CD4-positive, alpha-beta memory T cell (primary cell): ENCODE measurements around the gene EFHC2. TPM values are rescaled to one million over a fixed set of nuclear protein-coding genes. Genes with fewer than 3 reads are reported as not detected.

Experiments
- CTCF ChIA-PET: fragments of 350-600 bp; sonication (Branson Sonifier 250); formaldehyde crosslinking; loops from one replicate; lab custom pipeline; 2021; ENCODE audit warnings: inconsistent platforms; ENCODE audit not compliant: partially characterized antibody; lab: Charles Lee
- POLR2A ChIA-PET: fragments of 350-600 bp; sonication (Branson Sonifier 250); formaldehyde crosslinking; loops from one replicate; lab custom pipeline; 2021; ENCODE audit not compliant: partially characterized antibody; lab: Charles Lee
- DNase-seq, 5 donors: peaks; one replicate each; pipeline versions ENCODE4 v3.0.0 to v3.0.0-alpha.2; 2020 to 2022; ENCODE audit warnings: mixed read lengths in 1 of 5
- H3K27ac ChIP-seq: one replicate; pipeline ENCODE4 v1.7.0; 2013; ENCODE audit warnings: low read depth, low read length
- H3K27me3 ChIP-seq: 2 replicates; pipeline ENCODE4 v1.7.0; 2013; ENCODE audit warnings: mild to moderate bottlenecking, low read length, moderate library complexity; ENCODE audit not compliant: insufficient read depth
- H3K36me3 ChIP-seq: 2 replicates; pipeline ENCODE4 v1.7.0; 2013; ENCODE audit warnings: mild to moderate bottlenecking, low read length, moderate library complexity; ENCODE audit not compliant: insufficient read depth
- H3K4me1 ChIP-seq: 2 replicates; pipeline ENCODE4 v1.7.0; 2013; ENCODE audit warnings: mild to moderate bottlenecking, low read length, moderate library complexity; ENCODE audit not compliant: insufficient read depth
- H3K4me3 ChIP-seq, 2 donors: one replicate each; pipeline ENCODE4 v1.7.0; 2013; ENCODE audit warnings: low read length in 2 of 2, mild to moderate bottlenecking in 1 of 2
- H3K9me3 ChIP-seq, 2 donors: one replicate each; pipeline ENCODE4 v1.7.0; 2013; ENCODE audit warnings: low read length in 2 of 2, control low read depth in 1 of 2; ENCODE audit not compliant: control insufficient read depth in 1 of 2
- H3K27ac Mint-ChIP-seq, 7 donors: one replicate each; pipeline ENCODE4 v1.8.0; 2020 to 2021; ENCODE audit warnings: mixed read lengths in 7 of 7, mild to moderate bottlenecking in 6 of 7, inconsistent platforms in 3 of 7, moderate library complexity in 3 of 7
- H3K27me3 Mint-ChIP-seq, 2 donors: one replicate each; pipeline ENCODE4 v1.8.0; 2020 to 2021; ENCODE audit warnings: mixed read lengths in 2 of 2
- H3K36me3 Mint-ChIP-seq, 2 donors: one replicate each; pipeline ENCODE4 v1.8.0; 2020 to 2021; ENCODE audit warnings: mixed read lengths in 2 of 2, inconsistent platforms in 1 of 2, mild to moderate bottlenecking in 1 of 2
- H3K4me1 Mint-ChIP-seq, 4 donors: one replicate each; pipeline ENCODE4 v1.8.0; 2020 to 2021; ENCODE audit warnings: mixed read lengths in 4 of 4, mild to moderate bottlenecking in 1 of 4
- H3K4me3 Mint-ChIP-seq, 8 donors: one replicate each; pipeline ENCODE4 v1.8.0; 2020 to 2021; ENCODE audit warnings: mixed read lengths in 8 of 8, mild to moderate bottlenecking in 7 of 8, moderate library complexity in 6 of 8, inconsistent platforms in 3 of 8
- H3K9me3 Mint-ChIP-seq, 8 donors: one replicate each; pipeline ENCODE4 v1.8.0; 2020 to 2021; ENCODE audit warnings: mixed read lengths in 8 of 8, mild to moderate bottlenecking in 5 of 8, inconsistent platforms in 3 of 8, moderate library complexity in 1 of 8
- intact Hi-C: fragments of 100-400 bp; cut with micrococcal nuclease; formaldehyde crosslinking; loops from one replicate; pipeline ENCODE4 v1.15.1; 2023
- polyA plus RNA-seq, 2 donors: library from polyadenylated mRNA; unstranded; fragments of 300-500 nt; fragmentation: Illumina TruSeq; gene quantifications; one replicate each; pipeline ENCODE4 v1.2.3, GENCODE V29; 2021
- total RNA-seq, 2 experiments: library from RNA; stranded (reverse); gene quantifications; one replicate each; pipeline ENCODE4 v1.2.3, GENCODE V29; 2021

Gene EFHC2
- total and polyA plus RNA-seq, 4 experiments from 2014 or later = 0.94 to 6.3 (median 3.5) TPM

DNA sequence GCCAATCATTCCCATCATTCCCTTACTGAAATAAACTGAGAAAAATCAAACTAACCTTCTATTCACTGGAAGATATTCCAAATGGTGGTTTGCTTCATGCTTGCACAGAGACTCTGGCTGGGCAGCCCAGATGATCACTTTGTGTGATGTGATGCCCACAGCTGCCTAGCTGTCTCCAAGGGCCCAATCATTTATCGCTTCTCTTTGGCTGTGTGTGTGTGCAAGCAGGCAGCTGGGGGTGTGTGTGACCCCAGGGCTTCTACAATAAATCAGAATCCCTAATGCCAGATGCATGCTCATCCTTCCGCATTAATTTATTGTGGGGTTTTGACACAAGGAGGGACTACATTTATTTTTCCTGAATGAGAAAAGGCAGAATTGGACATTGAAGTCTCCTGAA is 230.1 kb downstream of the EFHC2 start:
- peaks cover 0 to 8% (median 0%) of the 10 kb centered on the region in 8 donors for H3K9me3 Mint-ChIP-seq
- CTCF ChIA-PET = no interaction called here
- intact Hi-C loops = no loop called here

DNA sequence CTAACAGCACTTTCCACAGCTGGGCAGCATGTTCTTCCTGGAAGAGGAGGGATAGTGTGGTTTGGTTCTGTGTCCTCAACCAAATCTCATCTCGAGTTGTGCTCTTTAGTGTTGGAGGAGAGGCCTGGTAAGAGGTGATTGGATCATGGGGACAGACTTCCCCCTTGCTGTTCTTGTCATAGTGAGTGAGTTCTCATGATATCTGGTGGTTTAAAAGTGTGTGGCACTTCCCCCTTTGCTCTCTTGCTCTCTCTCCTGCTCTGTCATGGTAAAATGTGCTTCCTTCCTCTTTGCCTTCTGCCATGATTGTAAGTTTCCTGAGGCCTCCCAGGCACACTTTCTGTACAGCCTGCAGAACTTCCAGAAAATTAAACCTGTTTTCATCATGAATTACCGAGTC is 236.6 kb downstream of the EFHC2 start:
- H3K36me3 Mint-ChIP-seq = no peaks in the 10 kb centered on the region
- ChIA-PET CTCF (no interaction called here), POLR2A (no interaction called here)
- no peak overlapping the region for H3K27ac Mint-ChIP-seq
- H3K9me3 Mint-ChIP-seq = peaks cover 0 to 28% (median 9%) of the 10 kb centered on the region in 8 donors
- intact Hi-C loops = no loop called here
- H3K27me3 ChIP-seq = no peaks in the 10 kb centered on the region
- no peak overlapping the region for H3K4me3 Mint-ChIP-seq
- no peaks in the 10 kb centered on the region for H3K36me3 ChIP-seq
- no peaks in the 10 kb centered on the region for H3K27me3 Mint-ChIP-seq
- H3K4me1 Mint-ChIP-seq = no peaks in the 10 kb centered on the region
- H3K27ac ChIP-seq = no peak overlapping the region
- no peak overlapping the region for H3K4me3 ChIP-seq
- no peak for DNase-seq
- H3K9me3 ChIP-seq = no peaks in the 10 kb centered on the region
- no peaks in the 10 kb centered on the region for H3K4me1 ChIP-seq

More for the DNA sequence above, 230.1 kb downstream of the EFHC2 start:
- Mint-ChIP-seq H3K27ac (no peak overlapping the region), H3K27me3 (no peaks in the 10 kb centered on the region), H3K4me1 (no peaks in the 10 kb centered on the region), H3K36me3 (no peaks in the 10 kb centered on the region), H3K4me3 (no peak overlapping the region)
- H3K27ac ChIP-seq = no peak overlapping the region
- H3K27me3 ChIP-seq = no peaks in the 10 kb centered on the region
- H3K4me1 ChIP-seq = no peaks in the 10 kb centered on the region
- POLR2A ChIA-PET = no interaction called here
- DNase-seq = no peak
- H3K36me3 ChIP-seq = no peaks in the 10 kb centered on the region
- H3K9me3 ChIP-seq = no peaks in the 10 kb centered on the region
- no peak overlapping the region for H3K4me3 ChIP-seq

DNA sequence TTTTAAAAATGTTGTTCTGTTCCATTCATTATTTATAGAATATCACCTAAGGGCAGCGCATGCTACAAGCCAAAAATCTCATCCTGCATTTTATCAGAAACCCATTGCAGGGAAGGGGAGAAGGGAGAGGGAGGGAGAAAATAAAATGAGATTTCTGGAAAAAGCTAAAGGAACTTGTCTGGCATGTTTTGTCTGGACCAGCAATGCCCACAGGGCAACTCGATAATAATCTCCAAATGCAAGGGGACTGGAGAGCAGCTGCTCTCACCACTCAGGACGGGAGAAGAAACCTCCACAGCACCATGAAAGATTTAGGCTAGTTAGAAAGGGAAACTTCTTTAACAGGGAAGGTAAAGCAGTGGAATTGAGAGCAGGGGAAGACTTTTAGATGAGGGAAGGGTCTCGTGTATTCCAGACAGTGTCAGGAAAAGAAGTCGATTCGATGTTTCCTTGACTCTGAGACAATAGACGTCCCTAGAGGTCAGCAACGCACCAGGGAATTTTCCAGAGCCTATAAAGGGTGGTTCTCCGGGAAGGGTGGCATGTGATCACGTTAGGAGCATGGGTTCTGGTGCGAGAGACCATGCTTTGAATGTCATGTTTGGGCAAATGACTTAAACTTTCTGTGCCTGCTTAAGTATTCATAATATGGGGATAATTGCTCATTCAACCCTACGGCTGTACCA is 238.1 kb downstream of the EFHC2 start:
- H3K27ac ChIP-seq = no peak overlapping the region
- H3K9me3 ChIP-seq = no peaks in the 10 kb centered on the region
- intact Hi-C loops = no loop called here
- no peaks in the 10 kb centered on the region for H3K27me3 Mint-ChIP-seq
- H3K9me3 Mint-ChIP-seq = peaks cover 0 to 28% (median 9%) of the 10 kb centered on the region in 8 donors
- no peaks in the 10 kb centered on the region for H3K27me3 ChIP-seq
- H3K4me1 ChIP-seq = no peaks in the 10 kb centered on the region
- H3K27ac Mint-ChIP-seq = no peak overlapping the region
- ChIA-PET POLR2A (no interaction called here), CTCF (no interaction called here)
- H3K4me1 Mint-ChIP-seq = no peaks in the 10 kb centered on the region
- no peaks in the 10 kb centered on the region for H3K36me3 ChIP-seq
- no peak for DNase-seq
- no peak overlapping the region for H3K4me3 Mint-ChIP-seq
- H3K4me3 ChIP-seq = no peak overlapping the region
- no peaks in the 10 kb centered on the region for H3K36me3 Mint-ChIP-seq

DNA sequence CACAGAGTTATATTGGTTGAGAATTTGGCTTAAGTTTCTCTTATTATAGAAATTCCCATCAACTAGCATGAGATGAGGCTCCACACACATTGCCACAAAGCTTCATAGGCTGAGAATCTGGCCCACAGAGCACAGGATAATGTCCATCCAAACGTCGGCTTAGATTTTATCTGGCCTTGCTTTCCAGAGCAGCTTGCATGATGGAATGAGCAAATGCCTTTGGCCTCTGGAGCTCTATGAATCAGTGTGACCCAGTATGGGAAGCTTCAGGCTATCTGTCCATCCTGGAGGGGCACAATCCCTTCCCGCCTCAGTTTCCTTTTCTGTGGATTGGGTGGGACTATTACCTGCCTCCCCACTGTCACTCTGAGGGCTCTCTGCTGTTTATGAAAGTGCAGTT is 238.8 kb downstream of the EFHC2 start:
- CTCF ChIA-PET = no interaction called here
- peaks cover 0 to 2% of the 10 kb centered on the region in 2 donors for H3K27me3 Mint-ChIP-seq
- H3K27ac ChIP-seq = no peak overlapping the region
- no peaks in the 10 kb centered on the region for H3K36me3 Mint-ChIP-seq
- H3K4me3 ChIP-seq = no peak overlapping the region
- no peak overlapping the region for H3K27ac Mint-ChIP-seq
- POLR2A ChIA-PET = no interaction called here
- no peaks in the 10 kb centered on the region for H3K36me3 ChIP-seq
- H3K9me3 ChIP-seq = no peaks in the 10 kb centered on the region
- no peaks in the 10 kb centered on the region for H3K4me1 Mint-ChIP-seq
- DNase-seq = no peak
- peaks cover 0 to 25% (median 7%) of the 10 kb centered on the region in 8 donors for H3K9me3 Mint-ChIP-seq
- H3K4me1 ChIP-seq = no peaks in the 10 kb centered on the region
- H3K27me3 ChIP-seq = no peaks in the 10 kb centered on the region
- no peak overlapping the region for H3K4me3 Mint-ChIP-seq
- intact Hi-C loops = no loop called here

DNA sequence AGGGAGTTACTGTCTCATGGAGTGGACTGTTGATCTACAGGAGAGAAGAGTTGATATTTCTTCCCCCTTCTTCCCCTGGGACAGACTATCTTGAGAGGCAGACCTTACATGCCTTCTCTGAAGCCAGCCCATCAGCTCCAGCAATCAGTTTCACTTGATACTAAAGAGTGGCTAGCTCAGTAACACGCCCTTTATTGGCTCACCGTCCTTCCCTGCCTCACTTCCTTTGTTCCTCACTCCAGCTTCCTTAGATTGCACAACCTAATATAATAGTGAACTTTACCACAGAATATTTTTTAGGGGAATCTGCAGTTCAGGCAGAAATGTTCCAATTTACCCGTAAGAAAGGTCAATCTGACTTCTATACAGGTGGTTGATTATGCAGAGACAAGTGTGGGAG is 242.2 kb downstream of the EFHC2 start:
- Histone ChIP-seq H3K27ac (no peak overlapping the region), H3K9me3 (no peaks in the 10 kb centered on the region), H3K36me3 (no peaks in the 10 kb centered on the region), H3K4me1 (no peaks in the 10 kb centered on the region), H3K4me3 (no peak overlapping the region), H3K27me3 (no peaks in the 10 kb centered on the region)
- intact Hi-C loops = no loop called here
- Mint-ChIP-seq H3K4me1 (no peaks in the 10 kb centered on the region), H3K27me3 (peaks cover 0 to 2% of the 10 kb centered on the region in 2 donors), H3K4me3 (no peak overlapping the region), H3K9me3 (peaks cover 0 to 11% (median 3%) of the 10 kb centered on the region in 8 donors), H3K27ac (no peak overlapping the region), H3K36me3 (no peaks in the 10 kb centered on the region)
- ChIA-PET CTCF (no interaction called here), POLR2A (no interaction called here)
- no peak for DNase-seq

DNA sequence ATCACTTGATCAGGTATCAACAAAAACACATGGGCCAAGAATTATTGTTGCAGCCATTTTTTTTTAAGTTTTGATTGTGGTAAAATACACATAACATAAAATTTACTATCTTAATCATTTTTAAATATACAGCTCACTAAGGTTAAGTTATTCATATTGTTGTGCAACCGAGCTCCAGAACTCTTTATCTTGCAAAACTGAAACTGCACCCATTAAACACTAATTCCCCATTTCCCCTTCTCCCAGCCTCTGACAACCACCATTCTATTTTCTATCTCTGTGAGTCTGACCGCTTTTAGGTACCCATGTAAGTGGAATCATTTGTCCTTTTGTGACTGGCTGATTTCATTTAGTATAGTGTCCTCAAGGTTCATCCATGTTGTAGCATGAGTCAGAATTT is 244.1 kb downstream of the EFHC2 start:
- ChIA-PET POLR2A (no interaction called here), CTCF (no interaction called here)
- Histone ChIP-seq H3K27ac (no peak overlapping the region), H3K9me3 (no peaks in the 10 kb centered on the region), H3K27me3 (no peaks in the 10 kb centered on the region), H3K36me3 (no peaks in the 10 kb centered on the region), H3K4me3 (no peak overlapping the region), H3K4me1 (no peaks in the 10 kb centered on the region)
- Mint-ChIP-seq H3K9me3 (no peaks in the 10 kb centered on the region), H3K36me3 (no peaks in the 10 kb centered on the region), H3K27me3 (peaks cover 0 to 2% of the 10 kb centered on the region in 2 donors), H3K4me1 (no peaks in the 10 kb centered on the region), H3K27ac (no peak overlapping the region), H3K4me3 (no peak overlapping the region)
- no peak for DNase-seq
- intact Hi-C loops = no loop called here
